ENCODE data around the gene RBM48.
A peak's percentile ranks its signal among the peaks of the same experiment; 100 is the strongest.

Gene RBM48

DNA sequence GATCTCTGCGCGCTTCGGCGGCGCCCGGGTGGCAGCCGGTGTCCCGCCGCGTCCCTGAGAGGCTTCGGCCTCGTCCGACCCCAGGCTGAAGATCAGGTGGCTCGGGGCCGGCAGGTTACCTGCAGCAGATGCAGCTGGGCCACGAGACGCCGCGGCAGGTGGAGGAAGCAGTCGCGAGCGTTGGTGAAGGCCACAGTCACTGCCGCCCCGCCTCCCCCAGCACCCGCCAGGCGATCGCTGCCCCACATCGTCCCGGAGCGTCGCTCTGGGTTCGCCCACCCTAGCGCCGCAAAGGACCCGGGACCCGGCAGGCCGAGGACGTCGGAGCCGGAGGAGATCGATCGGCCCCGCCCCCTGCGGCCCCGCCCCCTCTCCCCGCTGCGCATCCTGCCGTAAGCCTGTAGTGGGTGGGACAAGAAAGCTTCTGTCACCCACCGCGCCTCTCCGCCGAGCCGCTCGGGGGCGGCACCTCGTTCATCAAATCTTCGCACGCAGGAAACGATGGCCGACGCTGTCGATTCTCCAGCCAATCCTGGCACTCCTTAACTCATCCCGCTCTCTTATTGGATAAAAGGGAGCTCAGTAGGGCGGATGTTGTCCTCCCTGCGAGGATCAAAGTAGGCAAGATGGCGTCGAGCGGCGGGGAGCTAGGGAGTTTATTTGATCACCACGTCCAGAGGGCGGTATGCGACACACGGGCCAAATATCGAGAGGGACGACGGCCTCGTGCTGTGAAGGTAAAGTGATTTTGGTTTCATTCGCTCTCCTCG lies at the start of gene RBM48, which contains the start of gene PEX1:
Gene RBM48 (plus strand): TSS at position 608 of the 770 bp plus-strand sequence. CDS start 19 bp downstream, at position 627.
Gene PEX1 (minus strand): TSS at position 333 of the 770 bp plus-strand sequence. CDS start 85 bp downstream, at position 248.
- CTCF ChIA-PET = interaction anchor here (0.6 to 1.2 kb wide), 8 partner anchors 11 to 1591 kb away, joined by 3 to 4 read pairs (median 3); no protein-coding TSS in a partner anchor
- Histone ChIP-seq H3K27ac (ENCODE audit: extremely low read depth, low read depth, low read length) (peak within 1 kb of the TSS; percentile 82), H3K4me1 (ENCODE audit: control insufficient read depth, insufficient read depth, low read length) (peaks cover 7% of the 10 kb centered on the region; the same call in 1 of the 2 replicates), H3K4me3 (ENCODE audit: low read depth, low read length) (peak within 1 kb of the TSS; percentile 72), H3K36me3 (ENCODE audit: control insufficient read depth in 2 of 2, insufficient read depth in 1 of 2, low read length in 2 of 2) (peaks cover 18 to 28% of the 10 kb centered on the region in 2 experiments), H3K9me3 (ENCODE audit: control insufficient read depth, insufficient read depth, low read depth, low read length) (no peaks in the 10 kb centered on the region)
- POLR2A ChIA-PET = interaction anchor here (0.5 to 2.0 kb wide), 19 partner anchors 10 to 704 kb away, joined by 3 to 18 read pairs (median 4); partner anchors contain the start of genes ANKIB1, FAM133B, KRIT1 and VPS50
- peak; percentile 64 for TF ChIP-seq KLF16 (tag by site-specific recombination; IDR thresholded peaks at IDR 0.05)
- peak; percentile 45; the same call in 1 of the 2 replicates for TF ChIP-seq ZNF660 (tag by site-specific recombination; IDR thresholded peaks at IDR 0.05)
- TF ChIP-seq HIC1 (tag by site-specific recombination; IDR thresholded peaks at IDR 0.05) = 0 out of 2 replicates have a peak, but pooled peaks have one; percentile 43
- 0 out of 2 replicates have a peak, but pooled peaks have one; percentile 50 for TF ChIP-seq ZNF423 (tag by site-specific recombination; IDR thresholded peaks at IDR 0.05)
- TF ChIP-seq, protein P1, sequence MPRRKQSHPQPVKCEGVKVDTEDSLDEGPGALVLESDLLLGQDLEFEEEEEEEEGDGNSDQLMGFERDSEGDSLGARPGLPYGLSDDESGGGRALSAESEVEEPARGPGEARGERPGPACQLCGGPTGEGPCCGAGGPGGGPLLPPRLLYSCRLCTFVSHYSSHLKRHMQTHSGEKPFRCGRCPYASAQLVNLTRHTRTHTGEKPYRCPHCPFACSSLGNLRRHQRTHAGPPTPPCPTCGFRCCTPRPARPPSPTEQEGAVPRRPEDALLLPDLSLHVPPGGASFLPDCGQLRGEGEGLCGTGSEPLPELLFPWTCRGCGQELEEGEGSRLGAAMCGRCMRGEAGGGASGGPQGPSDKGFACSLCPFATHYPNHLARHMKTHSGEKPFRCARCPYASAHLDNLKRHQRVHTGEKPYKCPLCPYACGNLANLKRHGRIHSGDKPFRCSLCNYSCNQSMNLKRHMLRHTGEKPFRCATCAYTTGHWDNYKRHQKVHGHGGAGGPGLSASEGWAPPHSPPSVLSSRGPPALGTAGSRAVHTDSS (tag by site-specific recombination; IDR thresholded peaks at IDR 0.05) = no peak
- TF ChIP-seq ZNF398 (tag by site-specific recombination; IDR thresholded peaks at IDR 0.05) = peak; percentile 56
- peak; percentile 76 for TF ChIP-seq ZBTB11 (tag by site-specific recombination; conservative IDR thresholded peaks at IDR 0.05; ENCODE audit: low read depth)
- TF ChIP-seq EGR2 (tag by site-specific recombination; IDR thresholded peaks at IDR 0.05; ENCODE audit: low read depth) = 0 out of 2 replicates have a peak, but pooled peaks have one; percentile 34
- peak; percentile 58 for TF ChIP-seq ZFHX2 (tag by site-specific recombination; conservative IDR thresholded peaks at IDR 0.05)
- peak; percentile 91 for TF ChIP-seq ZBTB20 (tag by site-specific recombination; IDR thresholded peaks at IDR 0.05)
- TF ChIP-seq ZNF560 (tag by site-specific recombination; IDR thresholded peaks at IDR 0.05; ENCODE audit: borderline replicate concordance) = no peak
- peak; percentile 65 for TF ChIP-seq ZBTB26 (tag by site-specific recombination; optimal IDR thresholded peaks at IDR 0.05)
- TF ChIP-seq ZIC2 (tag by site-specific recombination; IDR thresholded peaks at IDR 0.05) = peak; percentile 60
- peak; percentile 43; the same call in 1 of the 2 replicates for TF ChIP-seq ZNF2 (tag by site-specific recombination; IDR thresholded peaks at IDR 0.05)
- TF ChIP-seq ZNF623 (tag by site-specific recombination; IDR thresholded peaks at IDR 0.05) = no peak
- TF ChIP-seq, protein P2, sequence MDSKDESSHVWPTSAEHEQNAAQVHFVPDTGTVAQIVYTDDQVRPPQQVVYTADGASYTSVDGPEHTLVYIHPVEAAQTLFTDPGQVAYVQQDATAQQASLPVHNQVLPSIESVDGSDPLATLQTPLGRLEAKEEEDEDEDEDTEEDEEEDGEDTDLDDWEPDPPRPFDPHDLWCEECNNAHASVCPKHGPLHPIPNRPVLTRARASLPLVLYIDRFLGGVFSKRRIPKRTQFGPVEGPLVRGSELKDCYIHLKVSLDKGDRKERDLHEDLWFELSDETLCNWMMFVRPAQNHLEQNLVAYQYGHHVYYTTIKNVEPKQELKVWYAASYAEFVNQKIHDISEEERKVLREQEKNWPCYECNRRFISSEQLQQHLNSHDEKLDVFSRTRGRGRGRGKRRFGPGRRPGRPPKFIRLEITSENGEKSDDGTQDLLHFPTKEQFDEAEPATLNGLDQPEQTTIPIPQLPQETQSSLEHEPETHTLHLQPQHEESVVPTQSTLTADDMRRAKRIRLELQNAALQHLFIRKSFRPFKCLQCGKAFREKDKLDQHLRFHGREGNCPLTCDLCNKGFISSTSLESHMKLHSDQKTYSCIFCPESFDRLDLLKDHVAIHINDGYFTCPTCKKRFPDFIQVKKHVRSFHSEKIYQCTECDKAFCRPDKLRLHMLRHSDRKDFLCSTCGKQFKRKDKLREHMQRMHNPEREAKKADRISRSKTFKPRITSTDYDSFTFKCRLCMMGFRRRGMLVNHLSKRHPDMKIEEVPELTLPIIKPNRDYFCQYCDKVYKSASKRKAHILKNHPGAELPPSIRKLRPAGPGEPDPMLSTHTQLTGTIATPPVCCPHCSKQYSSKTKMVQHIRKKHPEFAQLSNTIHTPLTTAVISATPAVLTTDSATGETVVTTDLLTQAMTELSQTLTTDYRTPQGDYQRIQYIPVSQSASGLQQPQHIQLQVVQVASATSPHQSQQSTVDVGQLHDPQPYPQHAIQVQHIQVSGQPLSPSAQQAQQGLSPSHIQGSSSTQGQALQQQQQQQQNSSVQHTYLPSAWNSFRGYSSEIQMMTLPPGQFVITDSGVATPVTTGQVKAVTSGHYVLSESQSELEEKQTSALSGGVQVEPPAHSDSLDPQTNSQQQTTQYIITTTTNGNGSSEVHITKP (tag by site-specific recombination; IDR thresholded peaks at IDR 0.05) = 0 out of 2 replicates have a peak, but pooled peaks have one; percentile 15
- TF ChIP-seq ZNF629 (tag by site-specific recombination; IDR thresholded peaks at IDR 0.05) = peak; percentile 78
- TF ChIP-seq PATZ1 (tag by site-specific recombination; IDR thresholded peaks at IDR 0.05) = peak; percentile 51
- TF ChIP-seq GLI4 (tag by site-specific recombination; IDR thresholded peaks at IDR 0.05) = 0 out of 2 replicates have a peak, but pooled peaks have one; percentile 39
